ENCODE data around the gene SPSB3. TPM values are rescaled to one million over a fixed set of nuclear protein-coding genes. Genes with fewer than 3 reads are reported as not detected.
"Not testable (repeated sequence)": the region's sequence is repeated elsewhere in the genome, so short reads cannot be mapped to it uniquely, and the experiment has no call there.

The SPSB3 gene
- total RNA-seq, 1 experiment from 2014 or later: 31.2 TPM

- DNase-seq (ENCODE audit: low read depth): no peak
Measured at GRCh38 chr16:1744338-1744840, 38.0 kb downstream of the SPSB3 start.

- DNase-seq (ENCODE audit: low read depth): no peak
Measured at GRCh38 chr16:1743376-1744337, 38.7 kb downstream of the SPSB3 start.

- DNase-seq (ENCODE audit: low read depth): no peak
Measured at GRCh38 chr16:1741553-1742165, 40.7 kb downstream of the SPSB3 start.

GRCh38 chr16:1740781-1741490 lies 41.4 kb downstream of the SPSB3 start:
- no peak for DNase-seq (ENCODE audit: low read depth)

GRCh38 chr16:1740234-1740633 lies 42.1 kb downstream of the SPSB3 start:
- DNase-seq (ENCODE audit: low read depth): no peak

- no peak for DNase-seq (ENCODE audit: low read depth)
Measured at GRCh38 chr16:1734816-1735215, 47.6 kb downstream of the SPSB3 start.

GRCh38 chr16:1734123-1734522 lies 48.2 kb downstream of the SPSB3 start:
- no peak for DNase-seq (ENCODE audit: low read depth)

GRCh38 chr16:1732551-1732987 lies 49.8 kb downstream of the SPSB3 start:
- DNase-seq (ENCODE audit: low read depth): not testable (repeated sequence)

- no peak for DNase-seq (ENCODE audit: low read depth)
Measured at GRCh38 chr16:1732071-1732470, 50.3 kb downstream of the SPSB3 start.

GRCh38 chr16:1731603-1732002 lies 50.8 kb downstream of the SPSB3 start:
- no peak for DNase-seq (ENCODE audit: low read depth)

GRCh38 chr16:1731073-1731472 lies 51.3 kb downstream of the SPSB3 start:
- DNase-seq (ENCODE audit: low read depth): no peak

GRCh38 chr16:1729445-1729844 lies 52.9 kb downstream of the SPSB3 start:
- DNase-seq (ENCODE audit: low read depth): no peak

GRCh38 chr16:1729026-1729425 lies 53.3 kb downstream of the SPSB3 start:
- no peak for DNase-seq (ENCODE audit: low read depth)

GRCh38 chr16:1727651-1728624 lies 54.4 kb downstream of the SPSB3 start:
- DNase-seq (ENCODE audit: low read depth): no peak

Small RNA genes lying within 50 kb of the gene (small RNA-seq; reads per million reads assigned to genes)
- not detected for gene MIR3177

Other genes starting within 250 kb of the SPSB3 start
- gene TMEM204, start 248.9 kb downstream of the SPSB3 start, total RNA-seq (2014; rRNA removed; shearing (Covaris generic)): 35.7 and 37.2 TPM in 2 replicates
- gene IFT140, start 170.5 kb downstream of the SPSB3 start, total RNA-seq (2014; rRNA removed; shearing (Covaris generic)): 3.3 and 5.0 TPM in 2 replicates
- 5.7 and 7.0 TPM in 2 replicates for gene CRAMP1, start 170.2 kb downstream of the SPSB3 start, total RNA-seq (2014; rRNA removed; shearing (Covaris generic))
- 87.1 and 111 TPM in 2 replicates for gene JPT2, start 104.3 kb downstream of the SPSB3 start, total RNA-seq (2014; rRNA removed; shearing (Covaris generic))
- 24.4 and 27.4 TPM in 2 replicates for gene MAPK8IP3, start 76.4 kb downstream of the SPSB3 start, total RNA-seq (2014; rRNA removed; shearing (Covaris generic))
- gene NME3, start 11.0 kb downstream of the SPSB3 start, total RNA-seq (2014; rRNA removed; shearing (Covaris generic)): 7.3 and 7.4 TPM in 2 replicates
- gene EME2, start 9.8 kb downstream of the SPSB3 start, total RNA-seq (2014; rRNA removed; shearing (Covaris generic)): 6.3 and 7.3 TPM in 2 replicates
- 248 and 271 TPM in 2 replicates for gene MRPS34, start 9.4 kb downstream of the SPSB3 start, total RNA-seq (2014; rRNA removed; shearing (Covaris generic))
- 123 and 137 TPM in 2 replicates for gene NUBP2, start 389 bp upstream of the SPSB3 start, total RNA-seq (2014; rRNA removed; shearing (Covaris generic))
- gene IGFALS, start 11.1 kb upstream of the SPSB3 start, total RNA-seq (2014; rRNA removed; shearing (Covaris generic)): not detected in 2 replicates
- gene HAGH, start 44.3 kb upstream of the SPSB3 start, total RNA-seq (2014; rRNA removed; shearing (Covaris generic)): 35.9 and 45.7 TPM in 2 replicates
- gene FAHD1, start 44.6 kb upstream of the SPSB3 start, total RNA-seq (2014; rRNA removed; shearing (Covaris generic)): 78.8 and 81.1 TPM in 2 replicates
- not detected in 2 replicates for gene MEIOB, start 89.6 kb upstream of the SPSB3 start, total RNA-seq (2014; rRNA removed; shearing (Covaris generic))
- gene HS3ST6, start 135.8 kb upstream of the SPSB3 start, total RNA-seq (2014; rRNA removed; shearing (Covaris generic)): not detected in 2 replicates
- 26.1 and 38.7 TPM in 2 replicates for gene MSRB1, start 160.6 kb upstream of the SPSB3 start, total RNA-seq (2014; rRNA removed; shearing (Covaris generic))
- gene RPL3L, start 172.1 kb upstream of the SPSB3 start, total RNA-seq (2014; rRNA removed; shearing (Covaris generic)): not detected in 2 replicates
- gene NDUFB10, start 177.0 kb upstream of the SPSB3 start, total RNA-seq (2014; rRNA removed; shearing (Covaris generic)): 559 and 621 TPM in 2 replicates
- gene RPS2, start 182.3 kb upstream of the SPSB3 start, total RNA-seq (2014; rRNA removed; shearing (Covaris generic)): 5,088 and 5,569 TPM in 2 replicates
- not detected in 2 replicates for gene RNF151, start 184.3 kb upstream of the SPSB3 start, total RNA-seq (2014; rRNA removed; shearing (Covaris generic))
- 47.8 and 53.4 TPM in 2 replicates for gene TBL3, start 189.5 kb upstream of the SPSB3 start, total RNA-seq (2014; rRNA removed; shearing (Covaris generic))
- gene NOXO1, start 198.9 kb upstream of the SPSB3 start, total RNA-seq (2014; rRNA removed; shearing (Covaris generic)): 0.43 TPM in 1 of 2 replicates, not detected in the other
- 75.7 and 85.5 TPM in 2 replicates for gene GFER, start 201.6 kb upstream of the SPSB3 start, total RNA-seq (2014; rRNA removed; shearing (Covaris generic))
- gene SYNGR3, start 207.4 kb upstream of the SPSB3 start, total RNA-seq (2014; rRNA removed; shearing (Covaris generic)): 2.4 and 2.5 TPM in 2 replicates
- gene ZNF598, start 227.2 kb upstream of the SPSB3 start, total RNA-seq (2014; rRNA removed; shearing (Covaris generic)): 46.2 and 50.4 TPM in 2 replicates
- 0.30 and 0.35 TPM in 2 replicates for gene NPW, start 237.2 kb upstream of the SPSB3 start, total RNA-seq (2014; rRNA removed; shearing (Covaris generic))
- 118 and 158 TPM in 2 replicates for gene NHERF2, start 244.3 kb upstream of the SPSB3 start, total RNA-seq (2014; rRNA removed; shearing (Covaris generic))